Stimulated activated CD4-positive, alpha-beta T cell treated with anti-CD3 and anti-CD28 coated beads, Interleukin-15, amount 100 ng/mL, for 48 hours (primary cell): ENCODE results near the gene MKNK2.

Source experiments
- DNase-seq, 2 donors: peaks; one replicate each; pipeline ENCODE4 v3.0.0-alpha.2; 2020; ENCODE audit warnings: low read depth in 2 of 2

Gene MKNK2

GRCh38 chr19:2080336-2080988 lies 29.4 kb upstream of the MKNK2 start:
- DNase-seq: no peak

- no peak for DNase-seq
These were observed 28.8 kb upstream of the MKNK2 start for GRCh38 chr19:2079865-2080301.

DNA sequence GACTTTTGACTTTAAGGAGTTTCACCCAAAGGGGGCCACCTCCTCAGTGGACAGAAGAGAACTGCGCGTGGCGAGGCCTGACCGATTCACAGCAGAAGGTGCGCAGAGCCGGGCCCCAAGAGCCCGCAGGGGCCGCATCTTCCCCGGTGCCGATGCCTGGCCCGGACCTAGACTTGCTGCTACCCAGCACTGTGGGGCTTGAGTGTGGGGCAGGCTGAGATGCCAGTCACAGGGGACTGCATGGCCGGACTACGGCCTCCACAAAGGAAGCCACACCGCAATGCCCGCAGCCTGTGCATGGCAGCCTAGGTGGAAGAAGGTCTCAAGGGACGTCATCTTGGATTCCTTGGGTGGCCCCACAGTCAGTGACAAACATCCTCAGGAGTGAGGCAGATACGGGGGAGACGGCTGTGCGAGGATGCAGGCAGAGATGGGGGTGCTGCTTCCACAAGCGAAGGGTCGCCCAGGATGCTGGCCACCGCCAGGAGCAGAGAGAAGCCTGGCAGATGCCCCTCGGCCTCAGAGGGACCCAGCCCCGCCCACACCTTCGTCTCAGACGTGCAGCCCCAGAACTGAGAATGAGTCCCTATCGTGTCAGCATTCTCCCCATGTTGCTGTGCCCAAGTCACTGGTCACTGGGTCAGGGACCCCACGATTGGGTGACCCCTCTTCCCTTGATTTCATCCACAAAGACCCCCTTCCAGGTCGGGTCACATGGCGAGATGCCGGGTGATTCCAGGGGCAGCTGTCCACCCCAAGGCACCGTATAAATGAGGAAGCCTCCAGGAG lies 28.2 kb upstream of the MKNK2 start:
- no peak for DNase-seq

DNA sequence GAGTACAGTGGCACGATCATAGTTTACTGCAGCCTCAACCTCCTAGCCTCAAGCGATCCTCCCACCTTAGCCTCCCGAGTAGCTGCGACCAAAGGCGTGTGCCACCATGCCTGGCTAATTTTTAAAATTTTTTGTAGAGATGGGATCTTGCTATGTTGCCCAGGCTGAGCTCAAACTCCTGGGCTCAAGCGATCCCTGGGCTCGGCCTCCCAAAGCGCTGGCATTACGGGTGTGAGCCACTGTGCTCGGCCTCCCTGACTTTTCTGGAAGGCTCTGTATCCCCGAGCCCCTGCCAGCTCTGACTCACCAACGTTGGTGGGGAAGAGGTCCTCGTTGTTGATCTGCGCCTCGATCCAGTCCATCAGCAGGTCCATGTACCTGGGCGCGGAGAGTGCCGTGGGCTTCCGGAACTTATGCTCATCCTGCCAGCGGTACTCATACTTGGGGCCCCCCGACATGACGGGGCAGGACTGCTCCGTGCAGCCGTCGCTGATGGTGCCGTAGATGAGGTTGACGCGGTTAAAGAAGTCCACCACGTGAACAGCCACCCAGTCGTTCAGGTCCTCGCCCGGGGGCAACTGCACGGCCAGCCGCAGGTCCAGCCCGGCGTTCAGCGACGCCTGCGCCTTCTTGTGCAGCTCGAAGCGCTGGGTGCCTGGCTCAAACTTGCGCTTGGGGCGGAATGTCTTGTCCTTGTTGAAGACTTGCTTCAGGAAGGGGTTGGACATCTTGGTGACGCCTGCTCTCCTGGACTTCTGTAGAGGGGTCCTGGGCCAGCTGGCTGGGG lies 27.0 kb upstream of the MKNK2 start:
- no peak for DNase-seq

GRCh38 chr19:2077398-2077797 lies 26.4 kb upstream of the MKNK2 start:
- no peak for DNase-seq

DNA sequence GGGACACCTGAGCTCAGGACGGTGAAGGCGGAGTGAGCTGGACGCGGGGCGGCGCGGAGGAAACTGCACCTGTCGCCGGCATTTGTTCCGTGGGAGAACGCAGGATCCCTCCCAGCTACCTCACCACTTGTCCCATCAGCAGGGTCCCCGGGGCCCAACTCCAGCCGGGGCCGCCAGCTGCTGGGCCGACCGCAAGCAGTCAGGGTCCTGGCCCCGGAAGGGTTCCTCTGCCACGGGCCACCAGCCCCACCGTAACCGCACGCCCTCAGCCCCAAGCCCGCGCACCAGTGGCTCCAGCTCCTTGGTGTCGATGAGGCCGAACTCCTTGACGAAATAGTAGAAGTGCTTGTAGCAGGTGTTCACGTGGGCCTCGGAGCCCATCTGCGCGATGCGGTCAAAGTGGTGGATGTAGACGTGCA lies 25.5 kb upstream of the MKNK2 start:
- DNase-seq: no peak

- DNase-seq: no peak
These were observed 21.9 kb upstream of the MKNK2 start for GRCh38 chr19:2072757-2073551.

DNA sequence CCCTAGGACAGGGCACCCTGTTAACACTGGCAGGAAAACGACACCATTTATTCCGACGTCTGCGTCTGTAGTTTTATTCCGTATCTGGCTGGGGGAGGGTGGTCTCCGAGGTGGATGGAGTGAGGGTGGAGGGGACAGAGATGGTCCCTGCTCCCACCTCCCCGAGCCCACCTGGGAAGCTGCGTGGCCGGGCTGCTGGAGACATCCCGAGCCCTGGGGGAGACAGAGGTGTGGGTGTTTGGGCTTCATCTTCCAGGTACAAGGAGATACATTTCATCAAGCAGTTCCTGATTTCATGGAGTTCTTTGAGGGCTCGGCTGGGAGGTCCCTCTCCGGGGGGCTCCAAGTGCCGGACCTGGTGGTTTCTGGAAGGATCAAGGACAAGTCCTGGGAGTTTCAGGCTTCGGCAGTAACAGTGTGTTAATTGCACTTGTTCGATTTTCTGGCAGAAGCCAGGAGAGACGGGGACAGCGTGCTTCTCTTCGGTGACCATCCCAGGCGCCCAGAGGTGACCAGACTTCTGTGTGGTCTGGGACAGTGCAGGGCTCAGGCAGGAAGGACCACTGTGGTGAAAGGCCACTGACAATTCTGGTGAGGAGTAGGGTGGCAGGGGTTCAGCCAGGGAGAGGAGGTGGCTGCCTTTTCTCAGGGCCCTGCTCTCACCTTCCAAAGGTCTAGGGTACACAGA lies 20.1 kb upstream of the MKNK2 start:
- DNase-seq: no peak

DNA sequence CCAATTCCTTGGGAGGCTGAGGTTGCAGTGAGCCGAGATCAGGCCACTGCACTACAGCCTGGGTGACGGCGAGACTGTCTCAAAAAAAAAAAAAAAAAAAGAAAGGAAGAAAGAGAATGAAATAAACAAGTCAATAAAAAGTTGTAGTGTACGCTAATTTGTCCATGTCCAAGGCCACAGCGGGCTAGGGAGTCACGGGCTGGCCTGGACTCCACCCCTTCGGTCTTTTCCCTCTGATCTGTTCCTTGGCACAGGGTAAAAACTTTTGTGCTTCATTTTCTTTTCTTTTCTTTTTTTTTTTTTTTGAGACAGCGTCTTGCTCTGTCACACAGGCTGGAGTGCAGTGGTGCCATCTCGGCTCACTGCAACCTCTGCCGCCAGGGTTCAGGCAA lies 19.4 kb upstream of the MKNK2 start:
- no peak for DNase-seq

- no peak for DNase-seq
These were observed 13.9 kb upstream of the MKNK2 start for GRCh38 chr19:2064788-2065524.

GRCh38 chr19:2064395-2064787 lies 13.3 kb upstream of the MKNK2 start:
- DNase-seq: no peak

GRCh38 chr19:2063824-2064223 lies 12.8 kb upstream of the MKNK2 start:
- DNase-seq: no peak

DNA sequence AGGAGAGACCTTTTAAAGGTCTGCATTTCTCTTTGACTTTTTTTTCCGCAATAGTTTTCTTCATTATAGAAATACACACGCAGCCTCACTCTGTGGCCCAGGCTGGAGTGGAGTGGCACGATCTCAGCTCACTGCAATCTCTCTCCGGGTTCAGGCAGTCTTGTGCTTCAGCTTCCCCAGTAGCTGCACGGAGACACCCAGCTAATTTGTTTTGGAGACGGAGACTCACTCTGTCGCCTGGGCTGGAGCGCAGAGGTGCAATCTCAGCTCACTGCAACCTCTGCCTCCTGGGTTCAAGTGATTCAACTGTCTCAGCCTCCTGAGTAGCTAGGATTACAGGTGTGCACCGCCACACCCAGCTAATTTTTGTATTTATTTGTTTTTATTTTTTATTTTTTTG lies 11.7 kb upstream of the MKNK2 start:
- DNase-seq: no peak

DNA sequence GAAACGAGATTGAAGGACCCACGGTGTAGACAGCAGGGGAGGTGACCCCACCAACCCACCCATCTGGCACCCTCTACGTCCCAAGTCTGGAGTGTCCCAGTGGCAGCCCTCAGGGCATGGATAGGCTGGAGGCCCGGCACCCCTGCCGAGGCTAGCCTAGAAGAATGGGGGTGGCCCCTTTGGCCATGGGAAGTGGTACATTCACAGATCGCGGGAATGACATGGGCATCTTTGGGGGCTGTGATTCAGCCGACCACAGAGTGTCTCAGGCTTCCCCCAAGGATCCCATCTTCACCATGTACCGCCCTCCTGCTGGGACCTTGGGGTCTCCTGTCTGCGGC lies 11.3 kb upstream of the MKNK2 start:
- DNase-seq: no peak

DNA sequence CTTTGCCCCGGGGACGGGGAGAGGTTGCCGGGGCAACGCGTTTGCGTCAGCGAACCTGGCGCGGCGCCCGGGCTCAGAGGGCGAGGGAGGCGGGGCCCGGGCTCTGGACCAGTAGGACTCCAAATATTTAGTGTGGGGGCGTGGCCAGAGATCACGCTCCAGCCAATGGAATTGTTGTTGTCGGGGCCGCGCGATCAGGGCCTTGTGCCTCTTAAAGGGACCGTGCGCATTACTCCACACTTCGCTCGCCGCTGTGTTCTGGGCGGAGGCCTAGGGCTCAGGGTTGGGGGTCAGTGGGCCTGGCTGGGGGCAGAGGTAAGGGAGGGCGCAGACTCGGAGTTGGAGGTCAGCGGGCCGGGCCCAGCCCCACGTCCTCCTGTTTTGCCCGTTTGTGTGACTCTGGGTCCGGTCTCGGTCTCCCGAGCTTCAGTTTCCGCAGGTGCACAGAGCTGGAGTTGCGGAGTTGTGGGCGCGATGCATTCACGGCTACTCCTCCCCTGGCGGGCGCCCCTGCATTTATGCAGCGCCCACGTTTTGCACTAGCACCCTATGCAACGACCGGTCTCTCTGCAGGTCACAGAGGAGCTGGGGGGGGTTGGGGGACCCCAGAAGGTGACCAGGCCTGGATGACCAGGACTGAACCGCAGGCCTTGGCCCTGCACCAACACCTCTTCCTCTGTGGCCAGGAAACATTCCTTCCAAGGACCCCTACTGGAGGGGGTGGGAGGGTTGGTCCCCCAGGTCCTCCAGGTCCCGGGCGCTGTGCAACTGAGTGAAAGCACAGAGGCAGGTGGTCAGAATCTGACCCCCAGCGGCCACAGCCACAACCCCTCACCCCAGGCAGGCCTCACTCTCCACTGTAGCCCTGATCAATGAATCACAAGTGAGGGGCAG lies 10.7 kb upstream of the MKNK2 start:
- DNase-seq: peak; percentile 97 to 99

DNA sequence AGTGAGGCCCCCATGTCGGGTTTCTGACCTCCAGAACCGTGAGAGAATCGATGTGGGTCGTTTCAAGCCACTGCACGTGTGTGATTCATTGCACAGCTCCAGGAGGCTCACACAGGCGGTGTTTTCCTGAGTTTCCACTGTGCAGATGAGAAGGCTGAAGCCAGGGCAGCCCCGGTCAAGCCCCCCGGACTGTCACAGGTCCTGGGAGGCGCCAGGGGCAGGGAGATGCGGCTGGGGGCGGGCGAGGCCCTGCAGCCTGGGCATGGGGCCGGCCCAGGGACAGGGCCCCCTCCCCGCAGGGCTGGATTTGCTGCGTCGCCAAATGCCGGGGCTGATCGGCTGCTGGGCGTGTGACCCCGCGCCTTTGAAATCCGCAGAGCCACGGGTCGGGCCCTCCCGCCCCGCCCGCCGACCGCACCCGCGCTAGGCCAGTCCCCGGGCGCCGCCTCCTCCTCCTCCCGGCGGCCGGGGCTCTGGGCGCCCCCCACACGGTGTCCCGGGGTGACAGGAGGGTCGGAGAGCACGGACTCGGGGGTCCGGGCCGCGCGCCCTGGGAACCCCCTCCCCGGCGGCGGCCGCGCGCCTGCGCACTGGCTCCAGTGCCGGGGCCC lies 9.9 kb upstream of the MKNK2 start:
- DNase-seq: no peak

DNA sequence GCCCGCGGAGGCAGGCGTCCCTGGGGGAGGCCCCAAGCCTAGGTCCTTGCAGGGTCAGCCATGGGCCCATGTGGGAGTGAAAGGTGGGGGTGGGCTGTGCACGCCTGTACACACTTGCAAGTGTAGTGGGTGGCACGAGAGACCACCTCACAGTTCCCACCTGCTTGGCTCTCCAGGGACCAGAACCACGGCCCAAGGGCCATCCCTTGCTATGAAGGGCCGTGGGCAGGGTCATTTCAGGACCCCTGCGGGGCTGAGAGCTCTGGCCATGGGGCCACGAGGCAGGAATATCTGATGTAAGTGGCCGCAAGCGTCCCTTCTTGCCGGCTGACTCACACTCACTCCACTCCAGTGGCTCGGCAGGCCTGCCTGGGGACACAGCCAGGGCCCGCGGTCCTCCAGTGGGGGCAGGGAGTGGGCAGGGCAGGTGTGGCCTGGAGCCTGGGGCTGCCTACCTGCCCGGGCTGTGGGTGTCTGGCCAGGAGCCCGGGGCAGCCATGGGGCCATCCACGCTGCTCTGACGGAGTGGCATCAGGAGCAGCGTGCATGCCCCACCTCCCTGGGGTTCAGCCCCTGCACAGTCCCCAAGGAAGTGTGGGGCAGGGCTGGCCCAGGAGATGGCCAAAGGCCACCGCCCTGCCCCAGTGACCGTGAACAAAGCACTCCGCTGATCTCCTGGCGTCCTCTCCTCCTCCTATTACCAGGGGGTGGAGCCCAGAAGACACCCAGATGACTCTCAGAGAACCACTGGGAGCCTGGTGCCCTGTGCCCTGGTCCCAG lies 8.6 kb upstream of the MKNK2 start:
- no peak for DNase-seq
